ENCODE data around the gene ZNF785. TPM values are rescaled to one million over a fixed set of nuclear protein-coding genes. Genes with fewer than 3 reads are reported as not detected.

The ZNF785 gene
- total RNA-seq, 1 donor from 2014 or later = 9.3 TPM

DNA sequence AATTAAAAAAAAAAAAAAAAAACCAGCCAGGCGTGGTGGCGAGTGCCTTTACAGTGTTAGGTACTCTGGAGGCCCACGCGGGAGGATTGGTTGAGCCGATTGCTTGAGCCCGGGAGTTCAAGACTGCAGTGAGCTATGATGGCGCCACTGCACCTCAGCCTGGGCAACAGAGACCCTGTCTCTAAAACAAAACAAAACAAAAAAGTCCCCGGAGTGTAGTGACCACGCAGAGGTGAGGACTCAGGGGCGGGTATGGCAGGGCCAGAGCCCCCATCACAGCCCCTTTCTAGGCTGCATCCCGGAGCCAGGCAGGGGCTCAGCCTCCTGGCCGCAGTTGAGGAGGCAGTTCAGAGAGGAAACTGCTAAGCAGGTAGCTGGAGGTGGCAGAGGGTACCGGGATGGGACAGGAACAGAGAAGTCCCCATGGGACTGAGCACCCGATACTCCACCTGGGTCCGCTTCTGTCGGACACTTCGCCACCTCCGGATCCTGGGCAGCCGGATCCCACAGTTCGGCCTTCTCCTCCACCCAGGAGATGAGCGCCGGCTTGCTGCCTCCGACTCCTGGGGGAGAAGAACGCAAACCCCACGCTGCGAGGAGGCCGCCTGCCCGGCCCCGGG is 51.6 kb downstream of the ZNF785 start:
- Mint-ChIP-seq H3K4me1 (ENCODE audit: low read depth, unreplicated experiment) (peaks cover 7% of the 10 kb centered on the region), H3K27ac (ENCODE audit: unreplicated experiment) (no peak overlapping the region), H3K4me3 (ENCODE audit: unreplicated experiment) (peak overlapping the region; percentile 82), H3K9me3 (ENCODE audit: unreplicated experiment) (no peaks in the 10 kb centered on the region), H3K27me3 (ENCODE audit: low read depth, unreplicated experiment) (no peaks in the 10 kb centered on the region), H3K36me3 (ENCODE audit: low read depth, unreplicated experiment) (peaks cover 6% of the 10 kb centered on the region)
- Histone ChIP-seq H2AFZ (ENCODE audit: low read depth, low read length) (peak overlapping the region; percentile 95), H3K9me3 (ENCODE audit: insufficient read depth, low read depth, low read length) (no peaks in the 10 kb centered on the region), H3K4me2 (ENCODE audit: low read length) (peak overlapping the region; percentile 92), H3K9ac (ENCODE audit: low read length) (peak overlapping the region; percentile 85), H3K4me3 (ENCODE audit: insufficient read depth, low read depth, low read length) (peak overlapping the region; percentile 68), H3K27ac (ENCODE audit: low read depth, low read length) (peak overlapping the region; percentile 67), H4K20me1 (ENCODE audit: insufficient read depth, low read length) (no peaks in the 10 kb centered on the region), H3K4me1 (ENCODE audit: insufficient read depth, low read length) (peaks cover 21% of the 10 kb centered on the region), H3K79me2 (ENCODE audit: insufficient read depth, low read length) (peaks cover 22% of the 10 kb centered on the region), H3K27me3 (ENCODE audit: insufficient read depth, low read length) (no peaks in the 10 kb centered on the region), H3K36me3 (ENCODE audit: insufficient read depth, low read length) (no peaks in the 10 kb centered on the region)
- TF ChIP-seq EZH2 (IDR thresholded peaks at IDR 0.05; ENCODE audit: insufficient read depth, low read length) = no peak
- TF ChIP-seq, protein P1, sequence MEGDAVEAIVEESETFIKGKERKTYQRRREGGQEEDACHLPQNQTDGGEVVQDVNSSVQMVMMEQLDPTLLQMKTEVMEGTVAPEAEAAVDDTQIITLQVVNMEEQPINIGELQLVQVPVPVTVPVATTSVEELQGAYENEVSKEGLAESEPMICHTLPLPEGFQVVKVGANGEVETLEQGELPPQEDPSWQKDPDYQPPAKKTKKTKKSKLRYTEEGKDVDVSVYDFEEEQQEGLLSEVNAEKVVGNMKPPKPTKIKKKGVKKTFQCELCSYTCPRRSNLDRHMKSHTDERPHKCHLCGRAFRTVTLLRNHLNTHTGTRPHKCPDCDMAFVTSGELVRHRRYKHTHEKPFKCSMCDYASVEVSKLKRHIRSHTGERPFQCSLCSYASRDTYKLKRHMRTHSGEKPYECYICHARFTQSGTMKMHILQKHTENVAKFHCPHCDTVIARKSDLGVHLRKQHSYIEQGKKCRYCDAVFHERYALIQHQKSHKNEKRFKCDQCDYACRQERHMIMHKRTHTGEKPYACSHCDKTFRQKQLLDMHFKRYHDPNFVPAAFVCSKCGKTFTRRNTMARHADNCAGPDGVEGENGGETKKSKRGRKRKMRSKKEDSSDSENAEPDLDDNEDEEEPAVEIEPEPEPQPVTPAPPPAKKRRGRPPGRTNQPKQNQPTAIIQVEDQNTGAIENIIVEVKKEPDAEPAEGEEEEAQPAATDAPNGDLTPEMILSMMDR (IDR thresholded peaks at IDR 0.05; ENCODE audit: insufficient read depth, low read depth, low read length) = no peak
- no peak for DNase-seq (ENCODE audit: low read depth)
- FAIRE-seq = no peak

- no peak overlapping the region for H3K4me3 ChIP-seq (ENCODE audit: insufficient read depth, low read depth, low read length)
- peaks cover 22% of the 10 kb centered on the region for H3K79me2 ChIP-seq (ENCODE audit: insufficient read depth, low read length)
- no peaks in the 10 kb centered on the region for H3K36me3 ChIP-seq (ENCODE audit: insufficient read depth, low read length)
- Mint-ChIP-seq H3K4me3 (ENCODE audit: unreplicated experiment) (peak overlapping the region; percentile 71), H3K36me3 (ENCODE audit: low read depth, unreplicated experiment) (peaks cover 6% of the 10 kb centered on the region), H3K4me1 (ENCODE audit: low read depth, unreplicated experiment) (peaks cover 7% of the 10 kb centered on the region), H3K27ac (ENCODE audit: unreplicated experiment) (peak overlapping the region; percentile 80), H3K9me3 (ENCODE audit: unreplicated experiment) (no peaks in the 10 kb centered on the region), H3K27me3 (ENCODE audit: low read depth, unreplicated experiment) (no peaks in the 10 kb centered on the region)
- H4K20me1 ChIP-seq (ENCODE audit: insufficient read depth, low read length) = no peaks in the 10 kb centered on the region
- peak overlapping the region; percentile 36 for H3K4me2 ChIP-seq (ENCODE audit: low read length)
- no peak overlapping the region for H3K9ac ChIP-seq (ENCODE audit: low read length)
- no peak overlapping the region for H2AFZ ChIP-seq (ENCODE audit: low read depth, low read length)
- no peaks in the 10 kb centered on the region for H3K9me3 ChIP-seq (ENCODE audit: insufficient read depth, low read depth, low read length)
- peaks cover 21% of the 10 kb centered on the region for H3K4me1 ChIP-seq (ENCODE audit: insufficient read depth, low read length)
- H3K27me3 ChIP-seq (ENCODE audit: insufficient read depth, low read length) = no peaks in the 10 kb centered on the region
- H3K27ac ChIP-seq (ENCODE audit: low read depth, low read length) = no peak overlapping the region
- TF ChIP-seq, protein P1 (IDR thresholded peaks at IDR 0.05; ENCODE audit: insufficient read depth, low read depth, low read length) = no peak
- TF ChIP-seq EZH2 (IDR thresholded peaks at IDR 0.05; ENCODE audit: insufficient read depth, low read length) = no peak
- FAIRE-seq (no peak), DNase-seq (ENCODE audit: low read depth) (no peak)
Observed at GRCh38 chr16:30533146-30533522, 52.4 kb downstream of the ZNF785 start.

Data from astrocyte (in vitro differentiated cells and primary cell).